Stimulated activated CD4-positive, alpha-beta T cell treated with anti-CD3 and anti-CD28 coated beads, TNF-alpha, amount 100 ng/mL, for 1 hour (primary cell): Measurements from ENCODE around the gene OPN1SW.

Source experiments
- DNase-seq, 3 donors: peaks; one replicate each; pipeline ENCODE4 v3.0.0-alpha.2; 2020; ENCODE audit warnings: low read depth in 3 of 3, low spot score in 1 of 3

OPN1SW gene, protein sequence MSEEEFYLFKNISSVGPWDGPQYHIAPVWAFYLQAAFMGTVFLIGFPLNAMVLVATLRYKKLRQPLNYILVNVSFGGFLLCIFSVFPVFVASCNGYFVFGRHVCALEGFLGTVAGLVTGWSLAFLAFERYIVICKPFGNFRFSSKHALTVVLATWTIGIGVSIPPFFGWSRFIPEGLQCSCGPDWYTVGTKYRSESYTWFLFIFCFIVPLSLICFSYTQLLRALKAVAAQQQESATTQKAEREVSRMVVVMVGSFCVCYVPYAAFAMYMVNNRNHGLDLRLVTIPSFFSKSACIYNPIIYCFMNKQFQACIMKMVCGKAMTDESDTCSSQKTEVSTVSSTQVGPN

DNA sequence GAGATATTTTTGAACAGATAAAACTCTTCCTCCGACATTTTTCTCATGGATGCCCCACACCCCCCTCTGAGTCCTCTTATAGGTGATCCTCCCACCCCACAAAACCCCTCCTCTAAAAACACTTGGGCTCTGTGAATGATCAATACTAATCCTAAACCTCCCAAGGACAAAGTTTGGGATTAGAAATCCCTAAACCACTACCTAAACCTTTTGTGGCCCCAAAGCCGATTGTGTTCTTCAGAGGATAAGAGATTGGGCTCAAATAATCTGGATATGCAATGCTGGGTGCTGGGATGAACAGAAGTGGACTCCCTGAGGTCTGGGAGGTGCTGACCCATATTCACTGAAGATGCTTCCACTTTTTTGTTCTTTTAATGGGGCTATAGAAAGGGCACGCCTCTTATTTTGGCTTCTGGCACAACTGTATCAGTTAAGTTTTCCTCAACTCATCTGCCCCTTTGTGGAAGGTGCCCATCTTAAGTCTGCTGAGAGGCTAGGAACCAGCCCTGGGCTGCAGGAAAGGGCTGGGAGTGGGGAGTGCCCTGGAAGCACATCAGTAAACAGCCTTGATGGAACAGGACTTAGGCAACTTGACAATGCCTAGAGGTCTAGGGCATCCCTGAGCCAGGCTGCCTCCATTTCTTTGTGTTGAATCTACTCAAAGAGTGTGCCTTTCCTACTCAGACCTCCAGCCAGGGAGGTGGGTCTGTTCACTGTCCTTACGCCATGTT lies at the start of gene OPN1SW:
Gene OPN1SW (minus strand): TSS at position 51 of the 731 bp plus-strand sequence. CDS start 13 bp downstream, at position 38.
- no peak for DNase-seq

DNA sequence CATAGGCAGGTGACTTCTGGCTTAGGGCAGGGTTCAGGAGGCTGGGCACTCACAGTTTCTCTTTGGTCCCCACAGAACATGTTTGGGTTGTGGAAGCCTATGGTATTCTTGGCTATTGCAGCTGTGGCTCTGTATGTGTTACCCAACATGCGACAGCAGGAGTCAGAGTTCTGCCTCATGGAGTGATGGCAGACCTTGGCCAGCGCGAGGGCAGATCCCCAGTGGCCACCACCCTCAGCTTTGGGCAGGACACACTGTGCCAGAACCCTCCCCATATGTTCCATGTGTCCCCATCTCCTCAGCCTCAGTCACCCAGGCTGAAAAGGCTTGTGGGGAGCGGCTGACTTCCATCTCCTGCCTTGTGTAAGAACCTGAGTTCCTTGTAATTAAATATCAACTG lies 46.1 kb upstream of the OPN1SW start:
- DNase-seq, result no peak

DNA sequence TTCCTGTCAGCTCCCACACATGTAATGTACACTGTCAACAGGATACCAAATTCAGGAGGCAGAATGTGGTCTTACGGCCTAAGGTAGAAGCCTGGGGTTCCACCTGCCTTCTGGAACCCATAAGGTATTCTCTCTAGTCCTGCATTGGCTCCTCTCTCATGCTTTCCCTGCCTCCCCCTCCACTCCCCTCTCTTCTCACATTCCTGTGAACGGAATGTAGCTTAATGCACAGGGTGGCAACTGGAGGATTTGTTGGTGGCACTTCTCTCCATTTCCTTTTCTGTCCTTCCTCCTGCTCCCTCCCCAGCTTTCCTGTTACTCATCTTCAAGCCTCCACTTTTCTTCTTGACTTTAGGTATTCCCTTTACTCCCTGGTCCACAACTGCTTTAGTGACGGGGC lies 43.1 kb upstream of the OPN1SW start:
- no peak for DNase-seq

DNA sequence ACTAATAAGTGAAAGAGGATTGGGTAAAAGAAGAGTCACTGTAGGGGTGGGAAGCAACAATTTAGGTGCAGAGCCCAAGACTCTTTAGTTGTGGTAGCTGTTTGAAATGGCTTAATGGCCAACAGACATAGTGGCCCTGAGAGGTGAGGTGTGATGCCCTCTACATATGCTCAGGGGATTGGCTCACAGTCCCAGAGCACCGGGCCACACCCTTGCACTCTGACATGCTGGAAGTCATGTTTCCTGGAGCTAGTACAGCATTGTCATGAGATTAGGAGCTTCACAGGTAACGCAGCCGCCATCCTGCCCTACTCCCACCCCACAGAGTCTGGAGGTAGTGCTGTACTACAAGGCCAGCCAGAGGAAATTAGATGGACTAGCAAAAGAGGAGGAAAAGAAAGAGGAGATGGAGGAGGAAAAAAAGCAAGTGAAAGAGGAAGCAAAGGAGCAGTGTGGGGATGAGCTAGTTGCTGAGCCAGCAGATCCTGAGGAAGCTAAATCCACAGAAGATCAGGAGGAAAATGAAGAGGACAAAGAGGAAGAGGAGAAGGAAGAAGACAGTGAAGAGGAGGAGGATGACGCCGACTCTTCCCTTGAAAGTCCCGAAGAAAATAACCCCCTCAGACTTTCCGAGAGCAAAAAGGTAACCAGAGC lies 39.8 kb upstream of the OPN1SW start:
- no peak for DNase-seq

DNA sequence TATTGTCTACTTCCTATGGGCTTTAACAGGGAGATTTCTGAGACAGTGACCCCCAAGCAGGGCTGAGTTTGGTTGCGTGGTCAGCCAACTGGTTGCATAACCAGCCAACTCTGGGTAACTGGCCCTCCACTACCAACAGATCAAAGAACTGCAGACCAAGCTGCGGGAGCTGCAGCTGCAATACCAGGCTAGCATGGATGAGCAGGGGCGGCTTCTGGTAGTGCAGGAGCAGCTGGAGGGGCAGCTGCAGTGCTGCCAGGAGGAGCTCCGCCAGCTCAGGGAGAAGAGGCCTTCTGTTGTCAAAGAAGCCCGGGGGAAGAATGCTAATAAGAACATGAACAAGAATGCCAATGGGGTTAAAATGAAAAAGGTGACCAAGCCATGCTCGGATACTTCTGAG lies 38.9 kb upstream of the OPN1SW start:
- no peak for DNase-seq

DNA sequence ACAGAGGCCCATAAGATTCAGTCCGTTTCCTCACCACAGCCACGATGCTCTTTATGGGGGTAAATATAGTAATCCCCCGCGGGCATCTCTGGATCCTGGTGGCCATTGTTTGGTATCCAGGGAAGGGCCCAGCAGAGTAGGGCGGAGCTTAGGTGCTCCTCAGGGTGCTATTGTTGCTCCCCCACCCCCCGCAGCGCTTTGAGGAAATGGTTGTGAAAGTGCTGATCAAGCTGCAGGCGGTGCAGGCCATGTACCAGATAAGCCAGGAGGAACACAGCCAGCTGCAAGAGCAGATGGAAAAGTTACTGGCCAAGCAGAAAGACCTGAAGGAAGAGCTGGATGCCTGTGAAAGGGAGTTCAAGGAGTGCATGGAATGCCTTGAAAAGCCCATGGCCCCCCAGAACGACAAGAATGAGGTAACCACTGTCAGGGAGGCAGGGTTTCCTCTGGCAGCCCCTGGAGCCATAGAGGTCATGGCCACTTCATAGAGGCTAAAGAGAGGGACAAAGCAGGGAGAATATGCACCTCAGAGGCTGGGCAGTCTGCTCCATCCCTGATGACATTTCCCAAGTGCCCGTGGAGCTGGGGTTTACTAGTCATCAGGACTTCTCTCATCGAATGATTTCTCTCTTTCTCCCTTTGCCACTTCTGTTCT lies 37.0 kb upstream of the OPN1SW start:
- DNase-seq, result no peak

DNA sequence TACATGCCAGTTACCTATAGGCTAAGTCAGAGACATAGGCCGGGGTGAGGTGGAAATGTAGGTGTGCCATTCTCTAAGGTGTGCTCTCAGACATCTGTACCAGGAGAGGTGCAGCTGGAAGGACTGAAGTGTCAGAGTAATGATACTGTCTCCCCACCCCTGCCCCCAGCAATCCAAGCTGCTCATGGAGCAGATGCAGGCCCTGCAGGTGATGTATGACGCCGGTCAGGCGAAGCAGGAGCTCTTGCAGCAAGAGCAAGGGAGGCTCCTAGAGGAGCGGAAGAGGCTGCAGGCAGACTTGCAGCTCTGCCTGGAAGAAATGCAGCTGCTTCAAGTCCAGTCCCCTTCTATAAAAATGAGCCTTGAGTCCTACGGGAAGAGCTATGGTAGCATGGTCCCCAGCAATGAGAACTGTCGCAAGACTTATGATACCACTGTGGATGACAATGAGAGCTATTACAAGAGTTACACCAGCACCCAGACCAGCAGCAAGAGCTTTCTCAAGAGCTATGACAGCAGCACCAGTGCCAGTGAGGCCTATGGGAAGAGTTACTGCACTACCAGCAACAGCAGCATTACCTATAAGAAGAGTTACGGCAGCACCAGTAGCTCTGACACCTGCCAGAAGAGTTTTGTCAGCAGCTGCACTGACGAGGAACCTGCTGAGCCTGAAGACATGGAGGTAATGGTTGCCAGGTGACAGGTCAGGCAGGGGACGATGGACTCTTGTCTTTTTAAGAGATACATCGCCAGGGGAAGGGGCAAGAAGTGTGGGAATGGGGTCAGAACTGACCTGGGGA lies 36.2 kb upstream of the OPN1SW start:
- DNase-seq, result no peak

DNA sequence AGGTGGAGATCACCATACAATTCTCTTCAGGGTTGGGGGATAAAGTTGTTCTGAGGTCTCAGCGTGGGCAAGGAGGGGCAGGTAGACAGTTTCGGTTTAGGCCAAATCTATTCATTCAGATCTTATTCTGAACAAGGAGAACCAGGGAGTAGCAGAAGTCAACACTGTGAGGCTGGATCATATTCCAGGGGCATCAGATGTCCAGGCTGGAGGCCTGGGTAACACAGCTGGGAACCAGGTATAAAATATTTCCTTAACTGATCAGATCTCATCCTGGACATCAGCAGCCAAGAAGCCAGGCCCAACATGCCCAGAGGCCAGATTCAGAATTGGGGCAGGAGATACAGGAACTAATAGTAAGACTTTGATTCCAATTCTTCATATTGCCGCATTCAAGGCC lies 35.4 kb upstream of the OPN1SW start:
- no peak for DNase-seq

DNA sequence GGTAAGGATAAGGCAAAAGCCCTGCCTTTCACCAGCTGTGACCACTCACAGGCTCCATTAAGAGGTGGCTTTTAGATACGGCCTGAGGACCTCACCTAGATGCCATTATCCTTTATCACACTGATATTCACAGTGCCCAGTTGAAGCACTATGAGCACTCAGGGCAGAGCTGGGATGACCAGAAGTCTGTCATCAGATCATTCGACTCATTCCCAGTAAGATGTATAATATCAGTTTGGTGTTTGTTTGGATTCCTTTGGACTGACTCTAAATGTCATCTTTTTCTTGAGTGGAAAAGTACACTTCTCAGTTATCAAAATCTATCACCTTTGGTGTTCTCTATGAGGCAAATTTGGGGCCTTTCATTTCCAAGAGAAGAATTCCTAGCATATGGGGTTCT lies 34.9 kb upstream of the OPN1SW start:
- no peak for DNase-seq

DNA sequence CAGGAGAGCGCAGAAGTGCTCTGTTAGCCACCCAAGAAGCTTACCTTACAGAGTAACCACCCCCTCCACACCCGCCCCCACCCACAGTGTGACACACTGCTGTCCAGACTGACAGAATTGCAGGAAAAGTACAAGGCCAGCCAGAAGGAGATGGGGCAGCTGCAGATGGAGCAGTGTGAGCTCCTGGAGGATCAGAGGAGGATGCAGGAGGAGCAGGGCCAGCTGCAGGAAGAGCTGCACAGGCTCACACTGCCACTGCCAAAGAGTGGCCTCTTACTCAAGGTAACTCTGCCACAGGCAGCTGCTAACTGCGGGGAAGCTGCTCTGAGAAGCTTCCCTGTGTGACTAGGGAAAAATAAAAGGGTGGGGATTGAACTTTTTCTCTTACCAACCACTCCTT lies 33.8 kb upstream of the OPN1SW start:
- no peak for DNase-seq

DNA sequence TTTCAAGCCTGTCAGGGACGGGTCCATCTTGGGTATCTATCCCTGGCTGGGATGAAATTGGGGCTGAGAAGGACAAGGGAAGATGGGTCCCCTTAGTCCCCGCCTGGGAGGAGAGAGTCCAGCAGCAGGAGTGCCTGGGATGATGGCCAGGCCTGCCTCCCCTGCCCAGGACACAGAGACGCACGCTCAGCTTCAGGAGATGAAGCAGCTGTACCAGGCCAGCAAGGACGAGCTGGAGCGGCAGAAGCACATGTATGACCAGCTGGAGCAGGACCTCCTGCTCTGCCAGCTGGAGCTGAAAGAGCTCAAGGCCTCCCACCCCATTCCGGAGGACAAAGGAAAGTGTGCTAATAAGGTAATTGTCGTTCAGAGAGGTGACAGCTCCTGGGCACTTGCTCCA lies 31.6 kb upstream of the OPN1SW start:
- no peak for DNase-seq

DNA sequence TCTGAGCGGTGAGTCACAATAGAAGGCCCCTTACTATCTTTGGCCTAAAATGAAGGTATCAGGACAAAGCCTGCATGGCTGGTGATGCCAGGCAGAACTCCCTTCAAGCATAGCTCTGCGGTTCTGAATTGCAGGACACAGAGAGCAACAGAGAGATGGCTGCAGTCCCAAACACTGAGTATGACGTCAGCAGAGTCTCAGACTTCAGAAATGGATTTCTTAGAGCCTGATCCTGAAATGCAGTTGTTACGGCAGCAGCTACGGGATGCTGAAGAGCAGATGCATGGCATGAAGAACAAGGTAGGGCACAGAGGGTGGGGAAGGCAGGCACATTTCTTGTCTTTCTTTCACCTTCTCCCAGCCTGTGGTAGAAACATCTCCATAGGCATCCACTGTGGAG lies 29.6 kb upstream of the OPN1SW start:
- DNase-seq, result no peak

DNA sequence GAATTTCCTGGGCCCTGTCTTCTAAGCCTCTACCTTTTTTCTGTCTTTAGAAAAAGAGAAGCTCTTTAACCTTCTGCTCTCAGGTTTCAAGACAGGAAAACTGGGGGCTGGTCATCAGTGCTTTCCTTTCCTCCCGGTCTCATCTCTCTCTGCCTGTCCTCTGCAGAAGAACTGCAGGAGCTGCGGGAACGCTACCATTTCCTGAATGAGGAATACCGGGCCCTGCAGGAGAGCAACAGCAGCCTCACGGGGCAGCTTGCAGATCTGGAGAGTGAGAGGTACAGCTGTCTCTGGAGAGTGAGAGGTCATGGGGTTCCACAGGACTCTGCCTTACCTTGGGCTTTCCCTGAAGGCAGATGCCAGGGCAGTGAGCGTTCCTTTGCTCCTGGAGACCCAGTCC lies 28.9 kb upstream of the OPN1SW start:
- no peak for DNase-seq

DNA sequence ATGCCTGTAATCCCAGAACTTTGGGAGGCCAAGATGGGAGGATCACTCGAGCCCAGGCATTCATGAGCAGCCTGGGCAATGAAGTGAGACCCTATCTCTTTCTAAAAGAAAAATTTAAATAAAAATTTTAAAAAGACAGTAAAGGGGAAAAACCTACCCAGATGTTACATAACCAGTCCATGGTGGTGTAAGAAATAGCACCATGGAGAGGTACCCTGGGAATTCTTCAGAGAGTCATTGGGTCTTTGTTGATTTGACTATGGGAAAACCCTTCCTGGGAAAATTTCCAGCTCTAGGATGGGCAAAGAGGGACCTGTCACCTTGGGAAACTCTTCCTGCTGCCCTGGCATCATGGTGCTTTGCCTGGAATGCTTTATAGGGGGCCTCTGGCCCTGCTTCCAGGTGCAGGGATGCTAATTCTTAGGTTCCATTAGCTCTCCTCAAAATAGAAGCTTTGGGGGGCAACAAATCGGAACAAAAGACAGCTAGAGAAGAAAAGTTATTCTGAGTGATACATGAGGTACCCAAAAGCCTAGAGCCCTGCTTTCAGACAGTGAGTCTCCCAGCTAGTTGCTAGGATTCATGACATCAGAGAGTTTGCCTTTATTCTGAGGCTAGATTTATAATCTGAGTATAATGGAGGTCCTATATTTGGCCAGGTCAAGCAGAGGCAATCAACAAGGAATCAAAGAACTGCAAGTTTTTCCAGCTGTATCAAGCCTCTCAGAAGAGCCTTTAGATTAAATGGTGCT lies 26.2 kb upstream of the OPN1SW start:
- DNase-seq, result no peak

DNA sequence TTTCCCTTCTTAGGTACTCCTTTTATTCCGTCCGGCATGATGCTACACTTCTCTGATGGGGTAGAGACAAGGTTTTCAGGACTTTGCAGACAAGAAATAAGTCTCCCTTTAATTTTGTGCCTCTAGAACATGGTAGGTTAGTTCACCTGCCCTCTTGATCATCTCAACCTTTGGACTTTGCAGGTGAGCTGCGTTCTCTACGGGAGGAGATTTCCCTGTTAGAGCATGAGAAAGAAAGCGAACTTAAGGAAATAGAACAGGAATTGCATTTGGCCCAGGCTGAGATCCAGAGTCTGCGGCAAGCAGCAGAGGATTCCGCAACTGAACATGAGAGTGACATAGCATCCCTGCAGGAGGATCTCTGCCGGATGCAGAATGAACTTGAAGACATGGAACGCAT lies 25.4 kb upstream of the OPN1SW start:
- DNase-seq, result no peak

DNA sequence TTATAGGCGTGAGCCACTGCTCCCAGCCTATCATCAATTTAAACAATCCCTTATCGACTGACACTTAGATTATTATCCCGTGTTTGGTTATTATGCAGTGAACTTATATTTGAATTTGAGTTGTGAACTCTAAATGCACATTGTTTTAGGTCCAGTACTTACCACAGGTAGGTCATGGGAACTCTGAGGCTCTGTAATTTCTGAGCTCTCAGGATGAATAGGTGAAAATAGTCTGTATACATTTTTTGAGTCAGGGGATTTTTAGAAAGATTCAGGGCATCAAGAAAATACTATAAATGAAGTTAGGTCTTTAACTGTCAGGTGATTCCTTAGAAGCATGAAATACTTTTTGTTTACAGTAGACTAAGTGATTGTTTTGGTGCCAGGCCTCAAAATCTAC lies 25.0 kb upstream of the OPN1SW start:
- DNase-seq, result no peak

DNA sequence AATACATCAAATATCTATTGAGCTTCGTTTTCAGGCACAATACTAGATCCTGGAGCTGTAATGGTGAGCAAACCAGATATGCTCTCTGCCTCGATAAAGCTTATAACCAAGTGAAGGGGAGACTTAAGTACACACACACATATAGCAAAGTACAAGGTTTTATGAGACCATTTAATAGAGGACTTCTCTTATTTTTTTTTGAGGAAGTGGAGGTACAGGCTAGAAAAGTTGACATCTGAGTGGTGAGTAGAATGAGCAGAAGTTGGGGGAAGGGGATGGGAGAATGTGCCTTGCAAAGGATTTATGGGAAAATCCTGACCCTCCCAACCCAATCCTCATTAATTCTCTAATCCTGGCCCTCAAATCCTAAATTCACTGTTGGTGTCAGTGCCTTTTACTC lies 23.9 kb upstream of the OPN1SW start:
- DNase-seq, result no peak

DNA sequence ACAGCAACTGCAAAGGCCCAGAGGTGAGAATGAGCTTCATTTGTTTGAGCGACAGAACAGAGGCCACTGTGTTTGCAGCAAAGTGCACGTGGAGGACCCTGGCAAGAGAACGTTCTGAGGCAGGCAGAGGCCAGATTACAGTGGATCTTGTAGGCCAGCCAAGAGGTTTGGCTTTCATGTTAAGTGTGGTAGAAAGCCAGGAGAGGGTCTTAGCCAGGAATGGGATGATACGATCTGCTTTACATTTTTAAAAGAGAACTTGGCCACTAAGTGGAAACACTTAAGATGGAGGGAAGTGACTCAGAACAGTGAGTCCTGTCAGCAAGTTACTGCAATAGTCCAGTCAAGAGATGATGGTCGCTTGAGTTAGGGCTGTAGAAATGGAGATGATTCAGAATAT lies 20.7 kb upstream of the OPN1SW start:
- DNase-seq, result no peak

DNA sequence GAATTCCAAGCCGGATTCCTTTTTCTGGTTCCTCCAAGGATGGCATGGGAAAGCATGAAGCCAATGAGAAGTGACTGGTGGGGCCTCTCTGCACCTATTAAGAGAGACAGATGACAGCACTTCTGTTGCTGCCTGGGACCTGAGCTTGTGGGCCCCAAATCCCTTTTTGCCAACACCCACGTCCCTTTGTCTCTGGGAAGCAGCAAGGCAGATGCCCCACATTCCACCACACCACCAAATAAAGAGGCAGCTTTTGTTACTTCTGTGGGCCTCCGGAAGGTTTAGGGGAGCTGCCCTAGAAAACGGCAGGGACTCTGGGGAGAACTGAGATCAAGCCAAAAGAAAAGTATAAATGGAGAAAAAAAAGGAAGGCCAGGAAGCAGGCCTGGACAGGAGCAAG lies 19.5 kb upstream of the OPN1SW start:
- DNase-seq, result no peak

DNA sequence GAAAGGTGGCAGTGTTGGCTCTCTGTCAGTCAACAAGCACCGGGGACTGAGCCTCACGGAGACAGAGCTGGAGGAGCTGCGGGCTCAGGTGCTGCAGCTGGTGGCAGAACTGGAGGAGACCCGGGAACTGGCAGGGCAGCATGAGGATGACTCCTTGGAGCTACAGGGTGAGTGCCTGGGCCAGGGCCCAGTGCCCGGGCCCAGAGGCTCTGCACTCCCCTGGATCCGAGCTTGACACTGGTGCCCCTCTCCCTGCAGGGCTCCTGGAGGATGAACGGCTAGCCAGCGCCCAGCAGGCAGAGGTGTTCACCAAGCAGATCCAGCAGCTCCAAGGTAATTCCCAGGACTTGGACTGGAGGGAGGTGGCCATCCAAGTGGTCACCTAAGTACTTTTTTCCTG lies 18.8 kb upstream of the OPN1SW start:
- no peak for DNase-seq
